Caco-2 (cell line): Measurements from ENCODE around the gene NT5C1A. TPM values are rescaled to one million over a fixed set of nuclear protein-coding genes. Genes with fewer than 3 reads are reported as not detected.

Source experiments
- BruUV-seq: library from RNA; stranded (reverse); fragments of 400-500 nt; replicated peaks from 2 replicates; lab custom pipeline; 2021; lab: Mats Ljungman, UMichigan
- CTCF ChIA-PET: fragments of 300-600 bp; sonication (Branson Sonifier 250); formaldehyde crosslinking; loops from one replicate; lab custom pipeline; 2022; ENCODE audit warnings: antibody characterized with exemption; lab: Charles Lee
- POLR2A ChIA-PET: fragments of 300-600 bp; sonication (Branson Sonifier 250); formaldehyde crosslinking; loops from one replicate; lab custom pipeline; 2022; ENCODE audit warnings: antibody characterized with exemption; lab: Charles Lee
- DNase-seq, 2 experiments: peaks; one replicate each; pipeline versions ENCODE4 v3.0.0 to v3.0.0-alpha.2; 2020 to 2022
- H3K27me3 ChIP-seq: replicated peaks from 2 replicates; pipeline ENCODE4 v1.6.0; 2011; ENCODE audit warnings: low read length; ENCODE audit not compliant: control insufficient read depth, insufficient read depth
- H3K36me3 ChIP-seq: 2 replicates; pipeline ENCODE4 v1.5.1; 2011; ENCODE audit warnings: low read length; ENCODE audit not compliant: control insufficient read depth, insufficient read depth
- H3K4me1 ChIP-seq: fragments of 250-450 bp; sonication (Bioruptor Pico); 2 replicates; pipeline ENCODE4 v1.5.1; 2020; ENCODE audit warnings: mild to moderate bottlenecking
- H3K4me3 ChIP-seq: 2 replicates; pipeline ENCODE4 v1.5.1; 2011; ENCODE audit warnings: low read depth, mild to moderate bottlenecking, control low read depth, low read length
- H3K9me3 ChIP-seq: fragments of 250-450 bp; sonication (Bioruptor Pico); 2 replicates; pipeline ENCODE4 v1.5.1; 2020; ENCODE audit warnings: mild to moderate bottlenecking, moderate library complexity
- H3K27ac Mint-ChIP-seq: one replicate; pipeline ENCODE4 v1.8.0; 2022; ENCODE audit warnings: mixed read lengths; ENCODE audit not compliant: unreplicated experiment
- H3K27me3 Mint-ChIP-seq: one replicate; pipeline ENCODE4 v1.8.0; 2022; ENCODE audit warnings: mixed read lengths; ENCODE audit not compliant: insufficient read depth, unreplicated experiment
- H3K36me3 Mint-ChIP-seq: one replicate; pipeline ENCODE4 v1.8.0; 2022; ENCODE audit warnings: mild to moderate bottlenecking, mixed read lengths; ENCODE audit not compliant: insufficient read depth, unreplicated experiment
- H3K4me1 Mint-ChIP-seq: one replicate; pipeline ENCODE4 v1.8.0; 2022; ENCODE audit warnings: low read depth, mixed read lengths; ENCODE audit not compliant: unreplicated experiment
- H3K4me3 Mint-ChIP-seq: one replicate; pipeline ENCODE4 v1.8.0; 2022; ENCODE audit warnings: mild to moderate bottlenecking, moderate library complexity, mixed read lengths; ENCODE audit not compliant: unreplicated experiment
- H3K9me3 Mint-ChIP-seq: one replicate; pipeline ENCODE4 v1.8.0; 2022; ENCODE audit warnings: mixed read lengths; ENCODE audit not compliant: unreplicated experiment
- intact Hi-C: fragments of 100-400 bp; cut with micrococcal nuclease; formaldehyde crosslinking; loops from one replicate; pipeline ENCODE4 v1.10.0; 2022; ENCODE audit not compliant: unreplicated experiment
- total RNA-seq: library from RNA; stranded (reverse); gene quantifications from 2 replicates; pipeline ENCODE4 v1.2.3, GENCODE V29; 2022
- TF ChIP-seq, protein P1 (sequence below), 2 experiments: fragments of 200-600 bp in 1 of 2; IDR thresholded peaks; 1 replicate in 1 of 2; 2 replicates in 1 of 2; pipeline versions ENCODE4 v1.5.1 to v1.8.0; 2011 to 2022; ENCODE audit warnings: antibody characterized with exemption in 1 of 2, control low read depth in 1 of 2, inconsistent platforms in 1 of 2, low read depth in 1 of 2, low read length in 1 of 2, mild to moderate bottlenecking in 1 of 2, moderate library complexity in 1 of 2; ENCODE audit not compliant: insufficient read depth in 1 of 2, severe bottlenecking in 1 of 2, unreplicated experiment in 1 of 2

Gene NT5C1A
- total RNA-seq, 1 experiment from 2014 or later, result not detected

DNA sequence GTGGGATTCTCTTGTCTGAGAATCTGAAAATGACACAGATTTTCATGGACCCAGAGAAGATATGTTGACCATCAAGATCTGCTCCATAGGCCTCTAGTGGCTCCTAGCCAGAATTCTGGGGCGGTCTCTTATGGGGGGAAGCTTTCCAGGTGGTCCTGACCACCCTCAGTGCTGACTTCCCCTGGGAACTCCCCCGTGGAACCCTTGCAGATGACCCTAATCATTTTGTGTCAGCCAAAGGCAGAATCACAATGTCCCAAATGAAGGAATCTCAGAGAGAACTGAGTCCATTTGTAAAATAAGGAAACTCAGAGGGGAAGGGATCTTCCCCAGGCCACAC is 36.1 kb downstream of the NT5C1A start:
- no peak for DNase-seq
- TF ChIP-seq, protein P1, sequence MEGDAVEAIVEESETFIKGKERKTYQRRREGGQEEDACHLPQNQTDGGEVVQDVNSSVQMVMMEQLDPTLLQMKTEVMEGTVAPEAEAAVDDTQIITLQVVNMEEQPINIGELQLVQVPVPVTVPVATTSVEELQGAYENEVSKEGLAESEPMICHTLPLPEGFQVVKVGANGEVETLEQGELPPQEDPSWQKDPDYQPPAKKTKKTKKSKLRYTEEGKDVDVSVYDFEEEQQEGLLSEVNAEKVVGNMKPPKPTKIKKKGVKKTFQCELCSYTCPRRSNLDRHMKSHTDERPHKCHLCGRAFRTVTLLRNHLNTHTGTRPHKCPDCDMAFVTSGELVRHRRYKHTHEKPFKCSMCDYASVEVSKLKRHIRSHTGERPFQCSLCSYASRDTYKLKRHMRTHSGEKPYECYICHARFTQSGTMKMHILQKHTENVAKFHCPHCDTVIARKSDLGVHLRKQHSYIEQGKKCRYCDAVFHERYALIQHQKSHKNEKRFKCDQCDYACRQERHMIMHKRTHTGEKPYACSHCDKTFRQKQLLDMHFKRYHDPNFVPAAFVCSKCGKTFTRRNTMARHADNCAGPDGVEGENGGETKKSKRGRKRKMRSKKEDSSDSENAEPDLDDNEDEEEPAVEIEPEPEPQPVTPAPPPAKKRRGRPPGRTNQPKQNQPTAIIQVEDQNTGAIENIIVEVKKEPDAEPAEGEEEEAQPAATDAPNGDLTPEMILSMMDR (IDR thresholded peaks at IDR 0.05; ENCODE audit: insufficient read depth in 1 of 2, low read depth in 1 of 2, low read length in 1 of 2, severe bottlenecking in 1 of 2, unreplicated experiment in 1 of 2), result no peak
- H3K9me3 ChIP-seq, result no peaks in the 10 kb centered on the region
- peaks cover 6% of the 10 kb centered on the region; the same call in 1 of the 2 replicates for H3K4me1 ChIP-seq
- no peak overlapping the region for H3K4me3 ChIP-seq
- CTCF ChIA-PET, result no interaction called here
- Mint-ChIP-seq H3K4me3 (no peak overlapping the region), H3K27me3 (no peaks in the 10 kb centered on the region), H3K4me1 (no peaks in the 10 kb centered on the region), H3K27ac (no peak overlapping the region), H3K36me3 (no peaks in the 10 kb centered on the region), H3K9me3 (no peaks in the 10 kb centered on the region)
- no peaks in the 10 kb centered on the region for H3K36me3 ChIP-seq
- no peaks in the 10 kb centered on the region for H3K27me3 ChIP-seq
- POLR2A ChIA-PET, result no interaction called here
- intact Hi-C loops, result no loop called here
- no TSS peak for BruUV-seq

DNA sequence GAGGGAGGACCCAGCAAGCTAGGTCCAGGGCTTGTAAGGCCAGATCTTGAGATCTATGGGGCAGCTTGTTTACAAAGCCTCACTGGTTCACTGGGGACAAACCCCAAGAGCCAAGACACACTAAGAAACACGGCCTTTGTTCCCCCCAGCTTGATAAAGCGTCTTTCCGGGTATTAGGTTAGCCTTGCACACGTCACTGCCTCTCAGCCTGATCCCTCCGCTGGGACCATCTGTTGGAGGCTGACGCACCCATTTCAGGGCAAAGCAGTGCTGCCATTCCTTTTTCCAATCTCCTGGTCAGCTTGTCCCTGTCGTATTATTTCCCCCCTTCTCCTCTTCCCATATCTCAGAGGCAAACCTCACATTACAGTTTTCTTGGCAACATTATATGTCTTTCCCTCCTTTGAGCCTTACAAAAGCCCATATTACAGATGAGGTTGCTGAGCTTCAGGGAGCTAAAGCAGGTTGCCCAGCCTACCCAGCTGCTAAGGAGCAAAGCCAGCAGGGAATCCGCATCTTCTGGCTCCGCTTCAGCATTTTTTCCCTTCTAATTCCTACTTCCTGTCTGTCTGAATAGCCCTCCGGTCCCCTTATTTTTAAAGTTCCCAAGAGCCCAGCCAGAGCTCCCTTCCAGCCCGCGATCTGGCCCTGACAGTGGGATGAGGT is 36.6 kb downstream of the NT5C1A start:
- CTCF ChIA-PET, result no interaction called here

DNA sequence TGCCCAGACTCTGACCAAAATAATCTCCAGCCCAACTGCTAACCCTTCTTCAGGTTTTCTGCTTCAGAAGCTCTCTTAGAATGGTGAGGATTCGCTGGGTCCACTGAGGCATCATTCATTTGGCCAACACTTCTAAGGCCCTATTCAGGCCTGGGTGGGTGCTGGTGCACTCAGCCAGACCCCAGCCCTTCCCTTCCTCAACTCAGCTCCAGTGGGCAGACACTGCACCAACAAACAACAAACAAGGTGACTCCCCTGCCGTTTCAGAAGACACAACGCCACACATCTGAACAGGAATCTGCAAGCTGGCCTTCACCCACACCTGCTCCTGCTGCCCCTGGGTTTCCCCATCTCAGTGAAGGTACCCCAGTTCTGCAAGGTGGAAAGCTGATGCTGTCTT is 38.5 kb downstream of the NT5C1A start:
- no peak overlapping the region for H3K27ac Mint-ChIP-seq
- intact Hi-C loops, result no loop called here
- no TSS peak for BruUV-seq
- Histone ChIP-seq H3K36me3 (no peaks in the 10 kb centered on the region), H3K4me3 (no peak overlapping the region), H3K27me3 (no peaks in the 10 kb centered on the region), H3K4me1 (no peaks in the 10 kb centered on the region), H3K9me3 (no peaks in the 10 kb centered on the region)
- ChIA-PET POLR2A (no interaction called here), CTCF (interaction anchor here (0.9 kb wide), 1 partner anchor 27 kb away, joined by 3 read pairs; no protein-coding TSS in a partner anchor)
- H3K4me3 Mint-ChIP-seq, result no peak overlapping the region
- TF ChIP-seq, protein P1 (IDR thresholded peaks at IDR 0.05; ENCODE audit: insufficient read depth in 1 of 2, low read depth in 1 of 2, low read length in 1 of 2, severe bottlenecking in 1 of 2, unreplicated experiment in 1 of 2), result no peak
- no peaks in the 10 kb centered on the region for H3K27me3 Mint-ChIP-seq
- no peaks in the 10 kb centered on the region for H3K4me1 Mint-ChIP-seq
- no peak for DNase-seq
- H3K9me3 Mint-ChIP-seq, result no peaks in the 10 kb centered on the region
- H3K36me3 Mint-ChIP-seq, result no peaks in the 10 kb centered on the region

More for the DNA sequence above, 36.6 kb downstream of the NT5C1A start:
- no peak overlapping the region for H3K4me3 Mint-ChIP-seq
- no peak for DNase-seq
- intact Hi-C loops, result no loop called here
- POLR2A ChIA-PET, result no interaction called here
- no peak overlapping the region for H3K27ac Mint-ChIP-seq
- TF ChIP-seq, protein P1 (IDR thresholded peaks at IDR 0.05; ENCODE audit: insufficient read depth in 1 of 2, low read depth in 1 of 2, low read length in 1 of 2, severe bottlenecking in 1 of 2, unreplicated experiment in 1 of 2), result no peak
- Histone ChIP-seq H3K27me3 (no peaks in the 10 kb centered on the region), H3K4me1 (peaks cover 5% of the 10 kb centered on the region; the same call in 1 of the 2 replicates), H3K9me3 (no peaks in the 10 kb centered on the region), H3K36me3 (no peaks in the 10 kb centered on the region), H3K4me3 (no peak overlapping the region)
- BruUV-seq, result no TSS peak
- H3K9me3 Mint-ChIP-seq, result no peaks in the 10 kb centered on the region
- H3K27me3 Mint-ChIP-seq, result no peaks in the 10 kb centered on the region
- no peaks in the 10 kb centered on the region for H3K4me1 Mint-ChIP-seq
- no peaks in the 10 kb centered on the region for H3K36me3 Mint-ChIP-seq
